Activated CD8-positive, alpha-beta T cell treated with anti-CD3 and anti-CD28 coated beads for 36 hours (primary cell): ENCODE measurements around the gene PCDHGC4. TPM values are rescaled to one million over a fixed set of nuclear protein-coding genes. Genes with fewer than 3 reads are reported as not detected.

Experiments
- ATAC-seq: fragments of 200-7000 bp; cut with Tn5 transposase; one replicate; pipeline ENCODE4 v1.10.0; 2021; ENCODE audit warnings: mild to moderate bottlenecking, moderate library complexity
- CTCF ChIA-PET: fragments of 350-600 bp; sonication (Branson Sonifier 250); formaldehyde crosslinking; loops from one replicate; lab custom pipeline; 2021; ENCODE audit warnings: antibody characterized with exemption; lab: Charles Lee
- POLR2A ChIA-PET: fragments of 350-600 bp; sonication (Branson Sonifier 250); formaldehyde crosslinking; loops from one replicate; lab custom pipeline; 2021; ENCODE audit warnings: antibody characterized with exemption; lab: Charles Lee
- DNase-seq: peaks from one replicate; pipeline ENCODE4 v3.0.0-alpha.2; 2020
- H3K27ac Mint-ChIP-seq: one replicate; pipeline ENCODE4 v1.8.0; 2021; ENCODE audit warnings: mild to moderate bottlenecking, mixed read lengths
- H3K27me3 Mint-ChIP-seq: one replicate; pipeline ENCODE4 v1.8.0; 2021; ENCODE audit warnings: mixed read lengths
- H3K36me3 Mint-ChIP-seq: one replicate; pipeline ENCODE4 v1.8.0; 2021; ENCODE audit warnings: low read depth, mixed read lengths
- H3K4me1 Mint-ChIP-seq: one replicate; pipeline ENCODE4 v1.8.0; 2021; ENCODE audit warnings: low read depth, mixed read lengths
- H3K4me3 Mint-ChIP-seq: one replicate; pipeline ENCODE4 v1.8.0; 2021; ENCODE audit warnings: mild to moderate bottlenecking, moderate library complexity, mixed read lengths
- H3K9me3 Mint-ChIP-seq: one replicate; pipeline ENCODE4 v1.8.0; 2021; ENCODE audit warnings: mixed read lengths
- intact Hi-C: fragments of 100-400 bp; cut with micrococcal nuclease; formaldehyde crosslinking; loops from one replicate; pipeline ENCODE4 v1.10.0; 2022
- total RNA-seq, 2 experiments: library from RNA; stranded (reverse); gene quantifications; one replicate each; pipeline ENCODE4 v1.2.3, GENCODE V29; 2021
- TF ChIP-seq, protein P1 (sequence below): fragments of 200-600 bp; IDR thresholded peaks from one replicate; pipeline ENCODE4 v1.8.0; 2022; ENCODE audit warnings: antibody characterized with exemption, mild to moderate bottlenecking

The PCDHGC4 gene
- total RNA-seq, 2 experiments from 2014 or later = not detected

DNA sequence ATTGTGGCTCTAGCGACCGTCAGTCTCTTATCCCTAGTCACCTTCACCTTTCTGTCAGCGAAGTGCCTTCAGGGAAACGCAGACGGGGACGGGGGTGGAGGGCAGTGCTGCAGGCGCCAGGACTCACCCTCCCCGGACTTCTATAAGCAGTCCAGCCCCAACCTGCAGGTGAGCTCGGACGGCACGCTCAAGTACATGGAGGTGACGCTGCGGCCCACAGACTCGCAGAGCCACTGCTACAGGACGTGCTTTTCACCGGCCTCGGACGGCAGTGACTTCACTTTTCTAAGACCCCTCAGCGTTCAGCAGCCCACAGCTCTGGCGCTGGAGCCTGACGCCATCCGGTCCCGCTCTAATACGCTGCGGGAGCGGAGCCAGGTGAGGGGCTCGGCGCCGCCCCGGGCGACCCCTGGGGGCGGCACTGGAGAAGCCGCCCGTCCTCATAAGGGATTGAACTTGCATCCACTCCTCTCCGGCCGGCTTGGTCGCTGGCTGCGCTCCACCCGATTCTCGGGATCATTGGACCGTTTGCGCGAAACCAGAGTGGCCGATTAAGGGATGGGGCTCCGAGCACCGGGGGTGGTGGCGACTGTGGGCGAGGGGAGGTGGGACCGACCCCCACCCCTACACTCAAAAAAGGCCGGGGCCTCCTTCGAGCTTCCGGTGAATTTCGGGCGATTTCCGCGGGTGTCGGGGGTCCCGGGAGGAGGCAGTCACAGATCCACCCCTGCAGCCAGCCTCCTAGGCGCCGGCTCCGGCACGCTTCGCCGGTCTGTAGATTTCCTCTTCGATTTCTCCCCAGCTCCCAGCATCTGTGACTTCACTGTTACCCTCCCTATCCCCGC, 6.7 kb downstream of the PCDHGC4 start:
- Mint-ChIP-seq H3K27ac (peak overlapping the region; percentile 25), H3K9me3 (no peaks in the 10 kb centered on the region), H3K36me3 (no peaks in the 10 kb centered on the region), H3K27me3 (peaks cover 79% of the 10 kb centered on the region), H3K4me3 (peak overlapping the region; percentile 68), H3K4me1 (peaks cover 8% of the 10 kb centered on the region)
- POLR2A ChIA-PET = interaction anchor here (0.9 kb wide), 1 partner anchor 172 kb away, joined by 4 read pairs; no protein-coding TSS in a partner anchor
- intact Hi-C loops = no loop called here
- DNase-seq (no peak), ATAC-seq (no peak)
- CTCF ChIA-PET = interaction anchor here (0.7 to 2.7 kb wide), 6 partner anchors 13 to 78 kb away, joined by 3 to 10 read pairs (median 3); partner anchors contain the start of genes PCDHGA10 and PCDHGA11
- TF ChIP-seq, protein P1, sequence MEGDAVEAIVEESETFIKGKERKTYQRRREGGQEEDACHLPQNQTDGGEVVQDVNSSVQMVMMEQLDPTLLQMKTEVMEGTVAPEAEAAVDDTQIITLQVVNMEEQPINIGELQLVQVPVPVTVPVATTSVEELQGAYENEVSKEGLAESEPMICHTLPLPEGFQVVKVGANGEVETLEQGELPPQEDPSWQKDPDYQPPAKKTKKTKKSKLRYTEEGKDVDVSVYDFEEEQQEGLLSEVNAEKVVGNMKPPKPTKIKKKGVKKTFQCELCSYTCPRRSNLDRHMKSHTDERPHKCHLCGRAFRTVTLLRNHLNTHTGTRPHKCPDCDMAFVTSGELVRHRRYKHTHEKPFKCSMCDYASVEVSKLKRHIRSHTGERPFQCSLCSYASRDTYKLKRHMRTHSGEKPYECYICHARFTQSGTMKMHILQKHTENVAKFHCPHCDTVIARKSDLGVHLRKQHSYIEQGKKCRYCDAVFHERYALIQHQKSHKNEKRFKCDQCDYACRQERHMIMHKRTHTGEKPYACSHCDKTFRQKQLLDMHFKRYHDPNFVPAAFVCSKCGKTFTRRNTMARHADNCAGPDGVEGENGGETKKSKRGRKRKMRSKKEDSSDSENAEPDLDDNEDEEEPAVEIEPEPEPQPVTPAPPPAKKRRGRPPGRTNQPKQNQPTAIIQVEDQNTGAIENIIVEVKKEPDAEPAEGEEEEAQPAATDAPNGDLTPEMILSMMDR = no peak

DNA sequence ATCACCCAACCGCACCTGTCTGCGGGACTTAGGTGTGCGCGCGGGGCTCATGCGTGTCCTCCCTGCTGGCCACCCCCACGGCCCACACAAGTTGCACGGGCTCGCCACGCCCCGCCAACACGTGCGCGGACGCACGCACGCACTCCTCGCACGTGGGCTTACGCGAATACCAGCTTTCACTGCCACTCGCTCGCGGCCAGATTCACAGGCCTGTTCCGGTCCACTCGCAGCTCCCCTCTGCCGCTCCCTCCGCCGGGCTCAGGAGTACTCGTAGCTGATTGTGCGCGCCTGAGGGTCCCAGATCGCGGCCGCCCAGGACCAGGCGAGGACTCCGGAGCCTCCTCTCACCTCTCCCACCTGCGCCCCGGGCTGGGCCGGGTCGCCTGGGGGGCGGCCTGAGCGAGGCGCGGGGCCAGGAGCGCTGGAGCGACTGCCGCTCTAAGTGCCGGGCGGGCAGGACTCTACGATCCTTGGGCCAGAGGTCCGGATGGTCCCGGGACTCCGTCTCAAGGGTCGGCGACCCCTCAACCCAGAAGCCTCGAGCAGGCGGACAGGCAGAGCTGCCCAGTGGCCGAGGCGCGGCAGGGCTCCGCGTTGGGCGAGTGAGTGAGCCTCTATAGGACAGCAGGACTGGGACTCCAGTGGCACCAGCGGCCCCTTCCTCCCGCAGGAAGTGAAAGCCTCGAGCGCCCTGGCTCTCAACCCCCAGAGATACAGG, 7.5 kb downstream of the PCDHGC4 start:
- TF ChIP-seq, protein P1 = no peak
- Mint-ChIP-seq H3K27me3 (peaks cover 77% of the 10 kb centered on the region), H3K36me3 (no peaks in the 10 kb centered on the region), H3K4me1 (peaks cover 8% of the 10 kb centered on the region), H3K4me3 (peak overlapping the region; percentile 68), H3K27ac (peak overlapping the region; percentile 25), H3K9me3 (no peaks in the 10 kb centered on the region)
- DNase-seq (peak; percentile 39), ATAC-seq (peak; percentile 45)
- intact Hi-C loops = no loop called here
- ChIA-PET POLR2A (interaction anchor here (0.9 kb wide), 1 partner anchor 173 kb away, joined by 4 read pairs; no protein-coding TSS in a partner anchor), CTCF (interaction anchor here (0.7 to 2.7 kb wide), 11 partner anchors 14 to 397 kb away, joined by 3 to 10 read pairs (median 3); partner anchors contain the start of genes PCDHGA10 and PCDHGA11)

DNA sequence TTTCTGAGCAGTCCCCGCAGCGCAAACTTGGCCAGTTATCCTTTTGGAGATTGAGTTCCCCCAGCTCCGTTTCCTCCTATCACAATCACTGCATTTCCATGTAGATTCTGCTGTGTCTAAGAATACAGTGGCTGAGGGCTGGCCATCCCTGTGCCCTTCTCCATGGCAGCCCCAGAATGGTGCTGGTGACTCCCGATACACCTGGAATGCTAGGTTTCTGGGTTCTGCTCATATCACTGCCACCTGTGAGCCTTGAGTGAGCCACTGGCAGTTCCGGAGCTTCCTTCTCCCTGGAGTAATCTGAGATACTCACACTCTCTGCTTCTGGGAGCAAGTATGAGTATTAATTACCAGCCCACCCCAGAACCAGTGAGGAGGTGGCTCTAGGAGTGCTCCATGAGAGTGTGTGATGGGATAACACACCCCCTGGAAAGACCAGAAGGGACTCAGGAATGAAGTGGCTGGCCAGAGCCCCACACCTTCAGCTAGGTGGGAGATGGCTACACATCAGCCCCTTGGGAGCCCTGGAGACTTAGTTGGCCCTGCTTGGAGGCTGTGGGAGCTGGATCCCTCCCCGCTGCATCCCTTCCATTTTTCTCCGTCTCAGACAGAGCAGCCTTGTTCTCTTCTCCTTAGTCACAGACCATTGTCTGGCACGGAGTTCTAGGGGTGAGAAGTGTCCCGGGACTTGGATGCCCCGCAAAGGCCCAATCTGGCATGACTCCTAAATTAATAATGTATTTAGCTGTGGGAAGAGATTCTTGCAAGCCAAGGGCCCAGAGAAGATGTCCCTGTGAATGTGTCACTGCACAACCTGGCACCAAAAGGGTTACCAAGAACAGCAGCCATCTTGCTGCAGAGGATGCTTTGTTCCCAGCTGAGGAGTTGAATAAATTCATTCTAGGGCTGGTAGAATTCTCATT, 8.9 kb downstream of the PCDHGC4 start:
- Mint-ChIP-seq H3K4me1 (peaks cover 8% of the 10 kb centered on the region), H3K27ac (no peak overlapping the region), H3K4me3 (no peak overlapping the region), H3K36me3 (no peaks in the 10 kb centered on the region), H3K9me3 (no peaks in the 10 kb centered on the region), H3K27me3 (peaks cover 69% of the 10 kb centered on the region)
- TF ChIP-seq, protein P1 = no peak
- POLR2A ChIA-PET = interaction anchor here (0.9 kb wide), 1 partner anchor 8 kb away, joined by 3 read pairs; no protein-coding TSS in a partner anchor
- CTCF ChIA-PET = interaction anchor here (1.1 to 2.7 kb wide), 5 partner anchors 8 to 81 kb away, joined by 6 to 10 read pairs (median 9); partner anchors contain the start of genes PCDHGA10 and PCDHGC4
- intact Hi-C loops = no loop called here
- ATAC-seq = no peak
- no peak for DNase-seq

DNA sequence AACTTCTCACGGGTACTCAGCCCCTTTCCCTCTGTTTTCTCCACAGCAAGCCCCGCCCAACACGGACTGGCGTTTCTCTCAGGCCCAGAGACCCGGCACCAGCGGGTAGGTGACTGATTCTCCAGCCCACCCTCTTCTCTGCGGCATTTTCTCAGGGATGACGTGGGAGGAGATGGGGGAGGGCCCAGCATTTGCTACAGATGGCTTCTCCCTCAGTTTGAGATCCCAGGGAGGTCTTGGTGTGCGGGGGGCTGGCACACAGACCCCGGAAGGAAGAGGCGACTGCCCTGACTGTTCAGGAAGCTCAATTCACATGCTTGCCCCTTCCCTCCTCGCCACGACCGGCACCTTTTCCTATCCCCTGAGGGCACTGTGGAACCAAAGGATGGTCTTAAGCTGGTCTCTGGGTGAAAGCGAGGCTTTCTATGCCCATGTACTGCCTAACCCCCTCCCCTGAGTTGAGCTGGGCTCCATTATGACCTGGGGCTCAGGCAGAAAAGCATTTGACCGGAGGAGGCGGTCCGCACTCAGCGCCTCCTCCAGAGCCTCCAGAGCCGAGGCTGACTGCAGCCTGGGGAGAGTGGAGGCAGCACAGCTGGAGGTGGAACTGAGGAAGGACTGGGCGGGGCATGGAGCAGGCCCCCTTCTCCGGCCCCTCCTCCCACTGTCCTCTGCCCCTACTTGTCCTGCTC, 10.1 kb downstream of the PCDHGC4 start:
- no peak for ATAC-seq
- TF ChIP-seq, protein P1 = no peak
- Mint-ChIP-seq H3K27me3 (peaks cover 62% of the 10 kb centered on the region), H3K27ac (no peak overlapping the region), H3K9me3 (no peaks in the 10 kb centered on the region), H3K36me3 (no peaks in the 10 kb centered on the region), H3K4me3 (no peak overlapping the region), H3K4me1 (peaks cover 8% of the 10 kb centered on the region)
- no peak for DNase-seq
- CTCF ChIA-PET = interaction anchor here (2.4 to 2.6 kb wide), 2 partner anchors 10 to 17 kb away, joined by 6 to 9 read pairs; partner anchors contain the start of gene PCDHGC4
- intact Hi-C loops = no loop called here
- POLR2A ChIA-PET = interaction anchor here (0.8 to 1.1 kb wide), 3 partner anchors 9 to 20 kb away, joined by 3 read pairs; no protein-coding TSS in a partner anchor
